ENCODE data around the gene SAA1.

SAA1 gene

GRCh38 chr11:18310800-18311340, 44.8 kb downstream of the SAA1 start:
- no peak for DNase-seq

DNA sequence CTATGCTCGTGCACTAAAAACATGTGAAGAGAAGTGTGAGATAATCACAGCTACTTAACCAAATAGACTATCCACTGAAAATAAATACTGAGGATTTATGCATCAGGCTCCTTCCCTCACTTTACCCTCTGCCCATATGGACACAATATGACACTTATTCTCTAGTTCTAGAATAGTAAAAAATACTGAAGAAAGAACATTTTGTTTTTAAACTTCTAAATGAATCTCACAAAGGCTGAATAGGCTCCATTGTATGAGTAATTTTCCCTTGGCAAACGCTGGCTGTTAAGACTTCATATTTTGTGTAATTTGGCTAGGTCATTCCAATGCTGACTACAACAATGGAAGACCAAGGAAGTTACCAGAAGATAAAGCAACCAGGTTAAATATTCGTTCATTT, 45.9 kb downstream of the SAA1 start:
- DNase-seq: no peak

DNA sequence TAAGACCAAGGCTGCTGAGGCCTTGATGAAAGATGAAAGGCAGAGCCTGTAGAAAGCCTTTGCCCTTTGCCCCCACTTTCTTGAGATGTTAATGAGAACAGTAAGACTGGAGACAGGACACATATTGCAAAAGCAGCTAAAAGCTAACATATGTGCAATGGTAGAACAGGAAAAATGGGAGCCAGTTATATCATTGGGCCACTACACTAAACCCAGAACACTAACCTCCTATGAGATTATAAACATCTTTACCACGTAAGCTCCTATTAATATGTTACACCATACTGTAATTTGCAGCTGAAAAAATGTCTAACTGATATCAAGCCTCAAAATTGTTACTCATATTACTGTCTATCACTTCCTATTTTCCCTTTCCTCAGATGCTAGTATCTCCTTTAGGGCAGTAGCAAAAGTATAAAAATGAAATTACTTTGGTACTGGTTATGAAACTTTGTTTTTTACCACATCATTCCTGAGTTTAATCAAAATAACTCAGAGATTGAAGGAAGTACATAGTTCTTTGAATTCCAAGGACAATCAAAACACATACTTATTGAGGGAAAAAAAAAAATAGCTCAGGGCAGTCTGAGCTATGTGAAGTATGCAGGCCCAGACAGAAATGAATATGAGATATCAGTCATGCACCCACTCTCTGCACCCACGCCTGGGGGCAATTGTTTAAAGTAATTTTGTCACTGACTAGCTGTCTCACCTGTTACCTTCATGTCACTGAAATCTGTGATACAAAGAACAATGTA, 46.8 kb downstream of the SAA1 start:
- no peak for DNase-seq

DNA sequence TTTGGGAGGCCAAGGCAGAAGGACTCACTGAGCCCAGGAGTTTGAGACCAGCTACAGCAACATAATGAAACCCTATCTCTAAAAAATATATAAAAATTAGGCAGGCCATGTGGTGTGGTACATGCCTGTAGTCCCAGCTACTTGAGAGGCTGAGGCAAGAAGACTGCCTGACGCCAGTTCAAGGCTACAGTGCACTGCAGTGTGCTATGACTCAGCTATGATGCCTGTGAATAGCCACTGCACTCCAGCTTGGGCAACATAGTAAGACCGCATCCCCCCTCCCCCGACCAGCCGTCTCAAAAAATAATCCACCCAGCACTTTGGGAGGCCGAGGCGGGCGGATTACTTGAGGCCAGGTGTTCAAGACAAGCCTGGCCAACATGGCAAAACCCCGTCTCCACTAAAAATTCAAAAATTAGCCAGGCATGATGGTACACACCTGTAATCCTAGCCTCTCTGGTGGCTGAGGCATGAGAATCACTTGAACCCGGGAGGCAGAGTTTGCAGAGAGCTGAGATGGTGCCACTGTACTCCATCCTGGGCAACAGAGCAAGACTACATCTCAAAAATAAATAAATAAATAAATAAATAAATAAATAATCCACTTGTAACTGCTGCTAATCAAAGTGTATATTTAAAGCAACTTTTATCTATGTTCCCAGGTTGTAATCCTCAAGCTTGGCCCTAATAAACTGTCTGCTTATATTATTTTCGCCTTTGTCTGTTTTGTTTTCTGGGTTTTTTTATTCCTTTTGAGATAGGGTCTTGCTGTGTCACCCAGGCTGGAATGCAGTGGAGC, 48.1 kb downstream of the SAA1 start:
- DNase-seq: no peak

- no peak for DNase-seq
Observed at GRCh38 chr11:18314784-18315523, 48.9 kb downstream of the SAA1 start.

DNA sequence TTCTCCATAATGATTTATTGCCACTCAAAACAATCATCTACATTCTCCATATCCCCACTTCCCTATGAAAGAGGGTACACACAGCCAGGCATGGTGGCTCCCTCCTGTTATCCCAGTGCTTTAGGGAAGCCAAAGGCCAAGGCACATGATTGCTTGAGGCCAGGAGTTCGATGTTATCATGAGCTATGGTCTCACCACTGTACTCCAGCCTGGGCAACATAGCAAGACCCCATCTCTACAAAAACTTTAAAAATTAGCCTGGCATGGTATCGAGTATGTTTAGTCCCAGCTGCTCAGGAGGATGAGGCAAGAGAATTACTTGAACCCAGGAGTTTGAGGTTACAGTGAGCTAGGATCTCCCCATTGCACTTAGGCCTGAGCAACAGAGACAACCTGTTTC, 49.8 kb downstream of the SAA1 start:
- no peak for DNase-seq

- no peak for DNase-seq
Observed at GRCh38 chr11:18317551-18317950, 51.5 kb downstream of the SAA1 start.
